K562 (cell line): Measurements from ENCODE around the gene ZFP64. TPM values are rescaled to one million over a fixed set of nuclear protein-coding genes. Genes with fewer than 3 reads are reported as not detected.

Experiments used
- DLX4 ChIP-seq: fragments of 250-450 bp; sonication (Bioruptor Pico); IDR thresholded peaks from 2 replicates; pipeline ENCODE4 v1.6.1; 2021; ENCODE audit warnings: mild to moderate bottlenecking
- FOXK1 ChIP-seq: sonication (generic); formaldehyde crosslinking; IDR thresholded peaks from 2 replicates; pipeline ENCODE4 v1.8.0; 2022; ENCODE audit warnings: missing genetic modification reagents, mild to moderate bottlenecking, borderline replicate concordance
- HMGN3 ChIP-seq: IDR thresholded peaks from 2 replicates; pipeline ENCODE4 v1.6.1; 2011; ENCODE audit warnings: borderline replicate concordance, low read depth, mild to moderate bottlenecking, mixed read lengths, low read length; ENCODE audit not compliant: insufficient read length; ENCODE audit errors: extremely low read depth
- MBD1 ChIP-seq: fragments of 250-450 bp; sonication (Bioruptor Pico); IDR thresholded peaks from 2 replicates; pipeline ENCODE4 v1.8.0; 2022; ENCODE audit warnings: inconsistent platforms
- STAT5A ChIP-seq: IDR thresholded peaks from 2 replicates; pipeline ENCODE4 v1.6.1; 2012; ENCODE audit warnings: low read length, inconsistent platforms, borderline replicate concordance
- U2AF2 ChIP-seq: fragments of 200-400 bp; formaldehyde crosslinking; optimal IDR thresholded peaks from 2 replicates; pipeline ENCODE3; 2017; ENCODE audit warnings: low read depth, mild to moderate bottlenecking, low read length
- ZNF263 ChIP-seq: sonication (generic); formaldehyde crosslinking; IDR thresholded peaks from 2 replicates; pipeline ENCODE4 v1.8.0; 2022; ENCODE audit warnings: mild to moderate bottlenecking, missing genetic modification reagents, borderline replicate concordance
- ZNF318 ChIP-seq, 2 experiments: fragments of 450-650 bp; IDR thresholded peaks; 2 replicates each; pipeline ENCODE4 v1.6.1; 2016; ENCODE audit warnings: mild to moderate bottlenecking in 2 of 2, borderline replicate concordance in 1 of 2, low read depth in 1 of 2, moderate library complexity in 1 of 2
- polyA plus RNA-seq, 8 experiments: library from polyadenylated mRNA; depleted of rRNA in 4 of 8; stranded (reverse) in 5 of 8; unstranded in 3 of 8; fragments of >200 nt; fragmentation: Nextera tagmentation in 2 of 8; fragmentation: Illumina TruSeq in 1 of 8; extraction: Ambion mirVana in 2 of 8; extraction: Trizol in 1 of 8; gene quantifications; 2 replicates each; pipeline versions ENCODE4 v1.2.1 to v1.2.3, GENCODE V29; 2011 to 2014; ENCODE audit warnings: inconsistent platforms in 1 of 8, missing spikeins in 1 of 8
- total RNA-seq, 7 experiments: library from RNA; depleted of rRNA in 6 of 7; stranded (reverse); fragments of >200 nt in 6 of 7; fragmentation: Illumina TruSeq in 2 of 7; extraction: Trizol in 2 of 7; gene quantifications; 2 replicates each; pipeline versions ENCODE4 v1.2.1 to v1.2.3, GENCODE V29; 2011 to 2021; ENCODE audit warnings: low replicate concordance in 1 of 7

ZFP64 gene
- total and polyA plus RNA-seq, 9 of the 15 experiments (the other 6 are each of a cell fraction or from before 2014, with no cell fraction given), result 1.4 to 13.4 (median 7.0) TPM

- TF ChIP-seq ZNF318 (IDR thresholded peaks at IDR 0.05; ENCODE audit: borderline replicate concordance in 1 of 2, low read depth in 1 of 2) (no peak), MBD1 (CRISPR knock-in tag) (no peak), STAT5A (no peak), ZNF263 (CRISPR knock-in tag) (no peak), DLX4 (CRISPR knock-in tag) (no peak), U2AF2 (no peak), HMGN3 (no peak), FOXK1 (CRISPR knock-in tag) (no peak)
Observed at GRCh38 chr20:52210037-52210990, 18.7 kb upstream of the ZFP64 start (continued).
